ENCODE data around the gene IGFALS. TPM values are rescaled to one million over a fixed set of nuclear protein-coding genes. Genes with fewer than 3 reads are reported as not detected.

IGFALS gene
- polyA plus RNA-seq, 1 donor: 1.6 TPM

GRCh38 chr16:1789643-1790045 lies 3.9 kb downstream of the IGFALS start:
- no peak for DNase-seq

- DNase-seq: no peak
Observed at GRCh38 chr16:1788708-1789100, 4.8 kb downstream of the IGFALS start.

- no peak for DNase-seq
Observed at GRCh38 chr16:1788095-1788707, 5.3 kb downstream of the IGFALS start.

- no peak for DNase-seq
Observed at GRCh38 chr16:1787322-1788094, 6.0 kb downstream of the IGFALS start.

- DNase-seq: no peak
Observed at GRCh38 chr16:1787056-1787321, 6.5 kb downstream of the IGFALS start.

GRCh38 chr16:1786242-1787055 lies 7.1 kb downstream of the IGFALS start:
- no peak for DNase-seq

- no peak for DNase-seq
Observed at GRCh38 chr16:1785846-1786170, 7.7 kb downstream of the IGFALS start.

- DNase-seq: no peak
Observed at GRCh38 chr16:1784977-1785845, 8.3 kb downstream of the IGFALS start.

GRCh38 chr16:1782408-1783264 lies 10.9 kb downstream of the IGFALS start, which contains the start of the genes NUBP2 and SPSB3:
Gene NUBP2, plus strand, starts transcription at chr16:1782960. Its CDS starts 61 bp downstream, at chr16:1783021.
Gene SPSB3, minus strand, starts transcription at chr16:1782571. Its CDS starts 1,088 bp downstream, at chr16:1781483.
- peak; percentile 100 for DNase-seq

- DNase-seq: no peak
Observed at GRCh38 chr16:1781758-1782407, 11.6 kb downstream of the IGFALS start.

GRCh38 chr16:1781254-1781653 lies 12.3 kb downstream of the IGFALS start:
- no peak for DNase-seq

- no peak for DNase-seq
Observed at GRCh38 chr16:1780677-1781072, 12.8 kb downstream of the IGFALS start.

GRCh38 chr16:1779741-1780676 lies 13.5 kb downstream of the IGFALS start:
- no peak for DNase-seq

GRCh38 chr16:1779234-1779701 lies 14.2 kb downstream of the IGFALS start:
- DNase-seq: no peak

GRCh38 chr16:1778200-1779179 lies 15.0 kb downstream of the IGFALS start:
- no peak for DNase-seq

- DNase-seq: no peak
Observed at GRCh38 chr16:1777375-1778199, 15.9 kb downstream of the IGFALS start.

- no peak for DNase-seq
Observed at GRCh38 chr16:1776991-1777374, 16.5 kb downstream of the IGFALS start.
